Choroid plexus epithelial cell (primary cell): ENCODE measurements around the gene PRKAG2.

ENCODE experiments used
- DNase-seq: peaks from one replicate; pipeline ENCODE4 v3.0.0-alpha.2; 2010; ENCODE audit warnings: low read depth
- H3K4me3 ChIP-seq: 2 replicates; pipeline ENCODE4 v1.5.1; 2011; ENCODE audit warnings: low read depth, mild to moderate bottlenecking, control low read depth, low read length, moderate library complexity
- TF ChIP-seq, protein P1 (sequence below): conservative IDR thresholded peaks from 2 replicates; pipeline ENCODE4 v1.5.1; 2011; ENCODE audit warnings: low read depth, mild to moderate bottlenecking, control low read depth, inconsistent platforms, low read length, moderate library complexity

Gene PRKAG2

DNA sequence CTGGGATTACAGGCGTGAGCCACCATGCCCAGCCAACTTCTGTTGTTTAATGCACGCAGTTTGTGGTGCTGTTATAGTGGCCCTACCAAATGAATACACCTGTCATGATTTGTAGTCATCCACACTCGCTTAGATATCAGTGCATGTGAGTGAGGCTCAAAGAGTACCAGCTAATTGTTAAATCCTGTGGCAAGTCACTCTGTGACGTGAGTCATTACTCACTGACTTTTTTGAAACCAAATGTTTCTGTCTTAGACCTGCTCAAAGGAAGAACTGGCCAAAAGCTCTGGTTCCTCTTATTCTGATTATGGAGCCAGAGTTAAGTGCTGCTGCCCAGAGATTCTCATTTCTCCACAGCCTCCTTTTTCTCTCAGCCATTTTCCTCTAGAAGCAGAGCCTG is 109.4 kb downstream of the PRKAG2 start:
- TF ChIP-seq, protein P1, sequence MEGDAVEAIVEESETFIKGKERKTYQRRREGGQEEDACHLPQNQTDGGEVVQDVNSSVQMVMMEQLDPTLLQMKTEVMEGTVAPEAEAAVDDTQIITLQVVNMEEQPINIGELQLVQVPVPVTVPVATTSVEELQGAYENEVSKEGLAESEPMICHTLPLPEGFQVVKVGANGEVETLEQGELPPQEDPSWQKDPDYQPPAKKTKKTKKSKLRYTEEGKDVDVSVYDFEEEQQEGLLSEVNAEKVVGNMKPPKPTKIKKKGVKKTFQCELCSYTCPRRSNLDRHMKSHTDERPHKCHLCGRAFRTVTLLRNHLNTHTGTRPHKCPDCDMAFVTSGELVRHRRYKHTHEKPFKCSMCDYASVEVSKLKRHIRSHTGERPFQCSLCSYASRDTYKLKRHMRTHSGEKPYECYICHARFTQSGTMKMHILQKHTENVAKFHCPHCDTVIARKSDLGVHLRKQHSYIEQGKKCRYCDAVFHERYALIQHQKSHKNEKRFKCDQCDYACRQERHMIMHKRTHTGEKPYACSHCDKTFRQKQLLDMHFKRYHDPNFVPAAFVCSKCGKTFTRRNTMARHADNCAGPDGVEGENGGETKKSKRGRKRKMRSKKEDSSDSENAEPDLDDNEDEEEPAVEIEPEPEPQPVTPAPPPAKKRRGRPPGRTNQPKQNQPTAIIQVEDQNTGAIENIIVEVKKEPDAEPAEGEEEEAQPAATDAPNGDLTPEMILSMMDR: no peak
- DNase-seq: no peak
- no peak overlapping the region for H3K4me3 ChIP-seq

DNA sequence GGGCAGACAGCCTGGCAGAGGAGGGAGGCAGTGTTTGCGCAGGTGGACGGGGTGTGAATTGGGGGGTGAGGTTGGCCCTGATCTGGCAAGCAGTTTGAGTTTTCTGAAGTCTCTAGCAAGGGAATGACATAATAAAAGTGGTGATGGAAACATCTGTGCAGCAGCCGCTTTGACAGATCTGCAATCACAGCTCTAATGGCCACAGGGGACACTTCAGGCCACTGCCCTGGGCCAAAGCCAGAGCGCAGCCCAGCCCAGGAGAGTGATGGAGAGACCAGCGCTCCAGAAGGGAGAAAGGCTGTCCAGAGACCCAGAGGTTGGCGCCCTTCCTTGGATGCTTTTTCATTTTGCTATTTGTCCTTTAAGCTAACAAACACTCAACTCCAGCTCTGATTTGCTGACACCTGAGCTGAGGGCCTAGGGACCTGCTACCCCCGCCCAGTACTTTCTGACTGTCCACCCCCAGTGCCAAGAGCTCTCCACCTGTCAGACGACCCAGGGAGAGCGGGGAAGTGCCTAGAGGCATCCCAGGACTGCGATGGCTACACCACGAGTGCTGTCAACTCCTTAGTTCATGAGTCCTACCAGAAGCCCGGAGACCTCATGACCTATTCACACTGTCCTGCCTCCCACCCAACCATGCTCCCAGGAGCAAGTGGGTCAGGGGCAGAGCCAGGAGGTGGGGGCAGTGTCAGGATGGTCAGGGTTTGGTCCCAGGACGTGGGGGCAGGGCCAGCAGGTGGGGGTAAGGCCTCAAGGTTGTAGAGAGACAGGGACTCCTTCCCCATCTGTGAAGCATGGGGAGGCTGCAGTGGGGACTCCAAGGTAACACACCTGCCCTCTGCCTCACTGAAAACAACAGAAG is 112.6 kb downstream of the PRKAG2 start:
- TF ChIP-seq, protein P1: no peak
- DNase-seq: no peak
- no peak overlapping the region for H3K4me3 ChIP-seq

DNA sequence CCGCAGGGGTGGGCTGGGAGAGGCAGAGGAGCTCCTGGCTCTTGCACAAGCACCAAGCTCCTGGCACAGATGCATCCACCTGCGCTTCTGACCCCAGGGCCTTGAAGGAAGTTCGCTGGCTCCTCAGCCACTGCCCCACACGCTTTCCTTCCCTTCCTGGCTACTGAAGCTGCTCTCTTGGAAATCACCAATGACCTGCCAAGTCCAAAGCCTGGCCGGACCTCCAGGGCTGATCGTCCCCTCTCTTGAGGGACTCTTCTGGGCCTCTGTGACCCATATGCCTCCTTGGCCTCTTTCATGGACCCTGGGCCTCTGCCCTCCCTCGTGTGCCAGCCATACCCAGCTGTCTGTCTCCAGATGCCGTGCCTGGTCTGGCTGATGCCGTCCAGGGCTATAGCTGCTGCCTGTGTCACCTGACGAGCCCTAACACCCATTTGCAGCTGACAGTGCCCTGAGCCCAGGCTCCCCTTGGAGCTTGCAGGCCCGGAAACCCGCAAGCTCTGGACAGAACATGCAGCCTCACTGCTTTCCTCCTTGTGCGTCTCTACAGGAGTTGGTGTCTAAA is 113.4 kb downstream of the PRKAG2 start:
- DNase-seq: no peak
- TF ChIP-seq, protein P1: no peak
- no peak overlapping the region for H3K4me3 ChIP-seq

DNA sequence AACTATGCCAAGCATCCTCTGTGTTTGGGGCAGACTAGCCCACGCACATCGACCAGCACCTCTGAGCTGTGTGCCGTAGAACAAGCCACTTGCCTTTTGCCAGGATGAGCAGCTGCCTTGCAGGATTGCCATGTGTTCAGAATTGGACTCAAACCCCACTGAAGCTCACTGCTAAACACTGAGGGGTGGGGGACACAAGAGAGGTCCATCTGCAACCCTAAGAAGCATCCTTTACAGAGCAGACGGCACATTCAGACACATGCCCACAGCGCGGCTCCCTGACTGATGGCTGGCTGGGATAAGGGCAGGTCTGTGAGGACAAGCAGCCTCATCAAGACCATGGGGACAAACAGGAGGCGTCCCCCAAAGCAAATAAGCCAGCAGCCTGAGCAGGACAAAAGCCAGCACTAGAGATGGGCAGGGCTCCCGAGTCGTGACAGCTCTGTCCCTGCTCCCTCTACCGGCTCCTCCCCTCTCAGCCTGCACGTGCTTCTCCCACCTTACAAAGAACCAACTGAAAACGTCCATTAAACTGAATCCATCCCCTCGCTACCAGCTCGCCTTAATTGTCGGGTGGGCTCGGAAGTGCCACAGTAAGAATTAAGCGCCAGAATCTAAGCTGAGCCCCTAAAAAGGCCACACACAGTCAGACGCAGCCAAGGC is 114.2 kb downstream of the PRKAG2 start:
- TF ChIP-seq, protein P1: no peak
- DNase-seq: no peak

DNA sequence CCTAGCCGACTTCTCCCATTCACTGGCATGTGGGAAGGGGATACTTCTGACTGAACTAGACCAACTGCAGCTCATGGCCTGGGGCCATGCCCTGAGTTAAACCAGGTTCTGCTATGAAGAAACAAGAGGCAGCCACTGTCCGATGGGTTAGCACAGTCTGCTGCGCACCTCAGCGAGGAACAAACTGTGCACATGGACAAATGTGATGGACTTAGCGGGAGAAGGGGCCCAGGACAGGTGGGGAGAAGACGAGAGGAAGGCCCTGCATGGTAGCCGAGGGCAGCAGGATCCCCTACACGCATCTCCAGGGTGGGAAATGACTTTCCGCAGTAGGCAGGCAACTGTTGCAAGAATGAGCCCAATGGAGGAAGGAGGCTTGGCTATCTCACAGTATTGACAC is 115.0 kb downstream of the PRKAG2 start:
- no peak overlapping the region for H3K4me3 ChIP-seq
- no peak for DNase-seq
- TF ChIP-seq, protein P1: no peak

More for the DNA sequence above, 114.2 kb downstream of the PRKAG2 start:
- no peak overlapping the region for H3K4me3 ChIP-seq

DNA sequence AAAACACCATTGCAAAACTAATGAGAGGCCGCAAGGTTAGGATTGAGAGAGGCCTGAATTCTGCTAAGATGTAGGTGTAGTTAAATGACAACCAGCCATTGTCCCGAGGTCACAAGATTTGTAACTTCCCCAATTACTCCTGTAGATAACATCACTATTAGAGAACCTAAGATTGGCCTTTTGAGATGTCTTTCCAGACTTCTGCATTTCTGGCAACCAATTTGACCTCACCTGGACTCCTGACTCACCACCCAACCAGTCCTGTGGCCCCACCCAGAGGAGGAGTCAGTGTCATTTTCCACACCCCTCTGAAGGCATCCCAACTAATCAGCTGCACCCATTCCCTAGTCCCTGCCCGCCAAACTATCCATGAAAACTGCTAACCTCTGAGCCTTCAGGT is 115.7 kb downstream of the PRKAG2 start:
- DNase-seq: no peak
- TF ChIP-seq, protein P1: no peak
- no peak overlapping the region for H3K4me3 ChIP-seq
